Anterior cingulate cortex (tissue), 58 donors: Measurements from ENCODE around the gene B4GALNT1.
"Not testable (repeated sequence)": the region's sequence is repeated elsewhere in the genome, so short reads cannot be mapped to it uniquely, and the experiment has no call there.

Source experiments
- DNase-seq, 58 donors: peaks; one replicate each; lab custom pipeline; 2025; lab: John Stamatoyannopoulos, UW

B4GALNT1 gene

GRCh38 chr12:57590864-57591781, 41.9 kb downstream of the B4GALNT1 start, which contains the start of gene PIP4K2C:
PIP4K2C (plus strand) TSS chr12:57591192; CDS start chr12:57591290, 98 bp downstream.
- peak; percentile 27 to 86 (median 69) for DNase-seq

GRCh38 chr12:57590479-57590863, 42.5 kb downstream of the B4GALNT1 start:
- no peak for DNase-seq

GRCh38 chr12:57588951-57589610, 43.9 kb downstream of the B4GALNT1 start:
- DNase-seq: not testable (repeated sequence)

DNA sequence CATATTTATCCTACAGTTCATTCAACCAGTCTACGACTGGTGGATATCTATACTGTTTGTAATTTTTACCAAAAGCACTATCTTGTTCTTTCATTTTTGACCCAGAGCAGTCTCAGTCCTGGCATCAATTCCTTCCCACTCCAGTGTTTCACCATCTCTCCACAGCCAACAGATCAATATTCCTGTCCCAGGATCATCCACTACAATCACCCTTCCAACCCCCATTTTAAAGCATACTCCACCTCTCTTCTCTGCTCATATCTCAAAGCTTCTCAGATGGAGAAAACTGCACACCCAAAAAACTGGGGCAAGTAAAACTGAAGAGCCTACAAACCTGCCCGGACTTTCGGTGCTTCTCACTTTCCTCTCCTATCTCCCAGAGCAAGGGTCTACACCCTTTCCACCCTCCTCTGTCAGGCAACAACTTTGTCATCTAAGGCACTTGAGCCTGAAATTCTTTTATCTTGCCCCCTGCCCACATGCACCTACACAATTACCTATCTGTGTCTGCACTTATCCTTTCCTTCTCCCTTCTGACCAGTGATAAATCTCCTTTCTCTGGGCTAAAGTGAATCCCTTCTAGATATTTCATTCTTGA, 46.1 kb downstream of the B4GALNT1 start:
- DNase-seq: no peak

GRCh38 chr12:57586128-57586527, 46.9 kb downstream of the B4GALNT1 start:
- peak in 4 of 58 donors; percentile 8 to 17 (median 15) for DNase-seq

DNA sequence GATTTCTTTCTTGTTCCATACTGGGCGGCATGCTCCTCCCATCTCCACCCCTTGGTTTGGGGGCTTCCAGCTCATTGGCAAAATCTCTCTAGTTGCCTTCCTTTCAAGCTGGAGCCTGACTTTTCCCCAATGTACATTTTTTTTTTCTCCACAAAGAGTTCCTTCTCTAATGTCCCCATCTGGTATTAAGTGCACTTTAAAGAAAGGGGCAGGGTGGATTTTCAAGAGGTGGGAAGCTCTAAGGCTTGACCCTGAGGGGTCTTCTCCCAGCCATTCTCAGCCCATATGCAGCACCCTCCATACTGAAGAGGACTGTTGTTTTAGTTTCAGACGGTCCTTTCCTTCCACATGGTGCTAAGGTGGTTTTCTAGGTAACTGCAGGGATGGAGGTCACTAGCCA, 47.8 kb downstream of the B4GALNT1 start:
- no peak for DNase-seq

DNA sequence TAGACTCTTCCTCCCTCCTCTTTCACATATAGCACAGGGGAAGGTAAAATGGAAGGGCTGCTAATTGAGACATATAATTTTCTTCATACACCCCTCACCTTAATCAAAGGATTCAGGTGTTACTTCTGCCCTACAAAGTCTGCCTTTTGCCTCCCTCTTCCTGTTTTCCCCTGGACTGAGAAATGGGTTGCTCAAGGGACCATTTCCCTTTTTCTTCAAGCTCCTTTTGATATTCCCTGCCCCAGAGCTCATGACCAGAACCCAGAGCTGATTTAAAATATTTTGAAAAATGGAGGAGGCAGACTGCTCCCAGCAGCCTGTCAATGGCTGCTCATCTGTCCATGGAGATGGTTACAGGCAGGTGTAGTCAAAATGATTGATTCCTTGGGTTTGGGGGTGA, 48.3 kb downstream of the B4GALNT1 start:
- no peak for DNase-seq

DNA sequence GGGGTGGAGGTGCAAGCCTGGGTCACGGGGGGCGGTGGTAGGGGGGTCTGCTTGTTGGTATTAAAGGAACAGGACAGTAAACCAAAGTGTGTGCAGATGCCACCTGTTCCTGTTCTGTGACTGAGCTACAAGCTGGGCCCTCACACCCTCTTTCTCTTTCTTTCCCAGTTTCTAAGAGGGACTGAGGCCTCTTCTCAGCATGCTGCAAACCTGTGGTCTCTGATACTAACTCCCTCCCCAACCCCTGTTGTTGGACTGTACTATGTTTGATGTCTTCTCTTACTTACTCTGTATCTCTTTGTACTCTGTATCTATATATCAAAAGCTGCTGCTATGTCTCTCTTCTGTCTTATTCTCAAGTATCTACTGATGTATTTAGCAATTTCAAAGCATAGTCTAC, 49.0 kb downstream of the B4GALNT1 start:
- no peak for DNase-seq

GRCh38 chr12:57583008-57583831, 49.8 kb downstream of the B4GALNT1 start:
- DNase-seq: peak in 47 of 58 donors; percentile 4 to 77 (median 37)

DNA sequence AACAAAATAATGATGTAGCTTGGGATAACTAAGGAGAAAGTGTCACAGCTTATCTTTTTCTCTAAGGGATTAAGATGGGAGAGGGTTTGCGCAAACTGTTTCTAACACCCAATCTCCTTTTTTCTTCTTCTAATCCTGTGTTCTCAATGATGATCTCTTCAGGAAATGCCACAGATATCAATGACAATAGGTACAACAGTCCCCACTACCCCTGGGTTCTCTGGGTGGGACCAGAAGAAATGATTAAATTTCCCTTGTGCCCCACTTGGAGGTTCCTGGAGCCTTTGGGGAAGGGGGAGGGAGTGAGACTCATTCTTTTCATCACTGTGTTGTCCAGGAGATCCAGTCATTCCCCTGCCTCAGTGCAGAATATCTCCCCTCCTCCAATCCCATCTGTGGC, 50.6 kb downstream of the B4GALNT1 start:
- DNase-seq: no peak

DNA sequence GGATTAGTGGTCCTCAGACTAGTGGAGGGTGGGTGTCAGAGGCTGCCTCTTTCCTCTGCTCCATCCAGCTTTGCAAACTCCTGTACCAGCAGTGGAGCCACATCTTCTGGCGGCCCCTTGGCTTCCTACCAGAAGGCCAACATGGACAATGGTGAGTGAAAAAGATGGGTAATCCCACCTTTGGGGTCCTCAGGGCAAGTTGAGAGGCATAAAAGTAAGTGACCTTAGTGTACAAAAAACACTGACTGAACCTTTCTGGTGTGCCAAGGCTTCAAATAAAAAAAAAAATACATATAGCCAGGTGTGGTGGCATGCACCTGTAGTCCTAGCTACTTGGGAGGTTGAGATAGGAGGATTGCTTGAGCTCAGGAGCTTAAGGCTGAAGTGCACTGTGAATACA, 51.2 kb downstream of the B4GALNT1 start:
- no peak for DNase-seq

- DNase-seq: peak in 5 of 58 donors; percentile 7 to 39 (median 17)
Measured at GRCh38 chr12:57580466-57580795, 52.6 kb downstream of the B4GALNT1 start.

DNA sequence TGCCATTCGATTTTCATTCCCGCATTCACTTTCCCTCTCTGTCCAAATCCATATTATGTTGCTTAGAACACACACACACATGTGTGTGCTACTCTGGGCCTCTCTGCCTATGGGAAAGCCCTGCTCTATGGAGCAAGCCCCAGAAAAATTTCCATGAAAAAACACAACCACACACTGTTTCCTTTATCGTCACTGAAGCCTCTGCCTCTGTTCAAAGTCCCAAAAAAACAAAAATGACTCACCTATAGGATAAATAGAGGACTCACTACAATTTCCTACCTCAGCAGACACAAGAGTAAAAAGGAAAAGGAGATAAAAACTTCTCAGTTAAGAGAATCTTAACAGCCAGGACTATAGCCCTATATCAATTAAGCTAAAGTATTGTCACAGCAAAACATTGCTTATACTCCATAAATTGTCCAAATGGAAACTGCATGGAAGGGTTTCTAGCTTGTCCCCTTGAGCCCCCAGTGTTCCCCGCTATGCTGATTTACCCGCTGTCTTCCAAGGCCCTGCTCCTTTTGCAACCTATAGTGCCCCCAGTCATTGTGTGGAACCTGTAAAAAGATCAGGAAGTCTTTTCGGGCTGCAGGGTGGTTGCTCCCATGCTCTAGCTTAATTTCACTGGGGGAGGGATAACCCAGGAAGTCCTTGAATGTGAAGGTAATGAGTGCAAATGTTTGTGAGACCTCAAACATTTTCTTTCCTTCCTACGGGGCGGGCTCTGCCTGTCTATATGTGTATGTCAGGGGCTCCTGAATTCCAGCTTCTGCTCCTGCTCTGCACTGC, 53.1 kb downstream of the B4GALNT1 start:
- DNase-seq: no peak

DNA sequence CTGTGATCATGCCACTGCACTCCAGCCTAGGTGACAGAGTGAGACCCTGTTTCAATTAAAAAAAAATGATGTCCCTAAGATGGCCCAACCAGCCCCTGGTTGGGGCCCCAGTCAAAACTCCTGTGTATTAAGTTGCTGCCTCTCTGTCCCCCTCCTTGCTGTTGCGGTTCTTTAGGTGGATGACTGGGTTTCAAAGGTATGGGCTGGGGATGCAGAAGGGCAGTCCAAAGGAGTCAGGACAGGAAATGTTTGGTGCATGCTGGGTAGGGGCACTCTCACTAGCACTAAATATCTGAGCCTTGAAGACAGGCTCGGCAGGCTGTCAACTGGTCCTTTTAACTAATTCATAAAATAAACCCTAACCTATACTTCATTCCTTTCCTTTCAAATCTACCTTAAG, 54.0 kb downstream of the B4GALNT1 start:
- DNase-seq: no peak

DNA sequence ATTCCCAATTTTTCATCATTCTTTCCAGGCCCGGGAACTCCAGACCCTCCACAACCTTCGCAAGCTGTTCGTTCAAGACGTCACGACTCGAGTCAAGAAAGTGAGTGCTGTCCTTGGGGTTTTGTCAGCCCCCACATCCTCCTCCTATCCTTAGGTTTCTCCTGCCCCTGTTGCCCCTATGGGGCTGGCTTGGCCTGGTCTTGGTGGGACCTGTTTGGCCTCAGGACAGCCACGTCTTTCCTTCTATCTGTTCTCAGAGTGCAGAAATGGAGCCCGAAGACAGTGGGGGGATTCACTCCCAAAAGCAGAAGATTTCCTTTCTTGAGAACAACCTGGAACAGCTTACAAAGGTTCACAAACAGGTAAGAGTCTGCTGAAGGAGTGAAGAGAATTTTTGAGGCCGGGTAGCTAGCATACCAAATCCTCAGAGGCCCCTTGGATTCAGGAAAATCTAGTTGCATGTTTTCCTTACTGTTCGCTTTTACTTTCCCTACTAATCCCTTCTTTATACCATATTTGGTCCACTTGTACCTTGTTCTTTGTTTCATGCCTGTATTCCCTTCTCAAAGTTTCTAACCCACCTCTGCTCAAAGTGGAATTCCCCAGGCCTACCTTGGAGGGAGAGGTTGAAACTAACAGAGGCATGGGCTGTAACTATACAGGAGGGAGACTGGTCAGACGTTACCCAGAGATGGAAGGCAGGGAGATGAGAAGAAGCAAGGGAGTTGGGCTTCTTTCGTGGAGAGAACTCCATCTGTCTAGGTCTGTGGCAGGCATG, 54.8 kb downstream of the B4GALNT1 start:
- no peak for DNase-seq

DNA sequence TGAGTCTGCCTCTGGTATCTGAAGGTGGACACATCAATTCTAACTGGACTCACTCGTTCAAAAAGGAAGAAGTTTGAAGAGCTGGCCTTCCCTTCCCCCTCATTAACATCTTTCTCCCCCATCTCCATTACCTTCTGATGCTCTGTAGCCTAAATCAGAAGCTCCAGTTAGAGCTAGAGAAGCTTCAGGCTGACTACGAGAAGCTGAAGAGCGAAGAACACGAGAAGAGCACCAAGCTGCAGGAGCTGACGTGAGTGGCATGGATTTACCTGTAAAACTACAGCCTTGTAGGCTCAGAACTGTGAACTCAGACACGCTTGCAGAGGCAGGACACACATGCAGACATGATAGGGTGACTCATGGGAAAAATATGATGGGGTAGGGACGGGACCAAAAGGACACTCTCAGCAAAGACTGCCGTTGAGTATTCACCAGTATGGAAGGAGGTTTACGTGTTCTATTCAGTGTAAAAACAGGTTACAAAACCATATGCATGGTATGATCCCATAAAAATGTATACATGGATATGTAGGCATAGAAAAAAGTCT, 56.3 kb downstream of the B4GALNT1 start:
- DNase-seq: no peak
